Endothelial cell of umbilical vein (primary cell): Measurements from ENCODE around the gene AP4S1.

ENCODE experiments used
- CTCF ChIP-seq, 2 donors: IDR thresholded peaks; 1 replicate in 1 of 2; 2 replicates in 1 of 2; pipeline ENCODE4 v1.5.1; 2011; ENCODE audit warnings: low read length in 2 of 2, mild to moderate bottlenecking in 2 of 2, moderate library complexity in 2 of 2, control low read depth in 1 of 2, inconsistent platforms in 1 of 2, low read depth in 1 of 2; ENCODE audit not compliant: insufficient read depth in 1 of 2; ENCODE audit errors: extremely low read depth in 1 of 2
- EZH2 ChIP-seq: IDR thresholded peaks from 2 replicates; pipeline ENCODE4 v1.6.1; 2012; ENCODE audit warnings: borderline replicate concordance, low read depth, mild to moderate bottlenecking, moderate library complexity, low read length, inconsistent platforms; ENCODE audit not compliant: severe bottlenecking
- FOS ChIP-seq: IDR thresholded peaks from 2 replicates; pipeline ENCODE4 v1.6.1; 2011; ENCODE audit warnings: mild to moderate bottlenecking, low read length, moderate library complexity, borderline replicate concordance; ENCODE audit not compliant: insufficient read depth
- GATA2 ChIP-seq: IDR thresholded peaks from 2 replicates; pipeline ENCODE4 v1.7.0; 2011; ENCODE audit warnings: low read depth, mild to moderate bottlenecking, moderate library complexity, mixed read lengths, low read length; ENCODE audit not compliant: insufficient read length, insufficient read depth
- JUN ChIP-seq: IDR thresholded peaks from 2 replicates; pipeline ENCODE4 v1.6.1; 2011; ENCODE audit warnings: borderline replicate concordance, low read depth; ENCODE audit not compliant: insufficient read length, insufficient read depth
- MAX ChIP-seq: IDR thresholded peaks from 2 replicates; pipeline ENCODE4 v1.6.1; 2011; ENCODE audit not compliant: insufficient read depth, insufficient read length
- MYC ChIP-seq: IDR thresholded peaks from one replicate; pipeline ENCODE4 v1.6.1; 2011; ENCODE audit warnings: mild to moderate bottlenecking, low read depth, low read length
- POLR2A ChIP-seq: IDR thresholded peaks from 2 replicates; pipeline ENCODE4 v1.6.1; 2012; ENCODE audit warnings: low read depth, mild to moderate bottlenecking, control low read depth, low read length
- POLR2AphosphoS5 ChIP-seq: IDR thresholded peaks from 2 replicates; pipeline ENCODE4 v1.6.1; 2012; ENCODE audit warnings: low read depth, mild to moderate bottlenecking, control low read depth, low read length, moderate library complexity; ENCODE audit not compliant: insufficient read depth

GRCh38 chr14:30995689-30996088, 29.8 kb upstream of the AP4S1 start:
- TF ChIP-seq CTCF (IDR thresholded peaks at IDR 0.05; ENCODE audit: extremely low read depth in 1 of 2, insufficient read depth in 1 of 2, low read depth in 1 of 2, low read length in 2 of 2) = no peak
- TF ChIP-seq MAX = no peak
- no peak for TF ChIP-seq EZH2
- TF ChIP-seq POLR2A = no peak
- no peak for TF ChIP-seq POLR2AphosphoS5
- no peak for TF ChIP-seq MYC
- no peak for TF ChIP-seq GATA2
- TF ChIP-seq FOS = no peak
- no peak for TF ChIP-seq JUN
